A673 (cell line): ENCODE results near the gene JMJD1C.

Experiments used
- EZH2 ChIP-seq: fragments of 200-600 bp; sonication (generic); IDR thresholded peaks from 2 replicates; pipeline ENCODE4 v1.6.1; 2017; ENCODE audit warnings: borderline replicate concordance, low read depth, mild to moderate bottlenecking, mixed read lengths, antibody characterized with exemption, low read length; ENCODE audit not compliant: poor library complexity, severe bottlenecking
- TF ChIP-seq, protein P1 (sequence below): fragments of 300-800, 200-600 bp; sonication (generic); conservative IDR thresholded peaks from 2 replicates; pipeline ENCODE4 v1.5.1; 2017; ENCODE audit warnings: low read depth, mild to moderate bottlenecking, antibody characterized with exemption, low read length, moderate library complexity, mixed read lengths

- TF ChIP-seq, protein P1, sequence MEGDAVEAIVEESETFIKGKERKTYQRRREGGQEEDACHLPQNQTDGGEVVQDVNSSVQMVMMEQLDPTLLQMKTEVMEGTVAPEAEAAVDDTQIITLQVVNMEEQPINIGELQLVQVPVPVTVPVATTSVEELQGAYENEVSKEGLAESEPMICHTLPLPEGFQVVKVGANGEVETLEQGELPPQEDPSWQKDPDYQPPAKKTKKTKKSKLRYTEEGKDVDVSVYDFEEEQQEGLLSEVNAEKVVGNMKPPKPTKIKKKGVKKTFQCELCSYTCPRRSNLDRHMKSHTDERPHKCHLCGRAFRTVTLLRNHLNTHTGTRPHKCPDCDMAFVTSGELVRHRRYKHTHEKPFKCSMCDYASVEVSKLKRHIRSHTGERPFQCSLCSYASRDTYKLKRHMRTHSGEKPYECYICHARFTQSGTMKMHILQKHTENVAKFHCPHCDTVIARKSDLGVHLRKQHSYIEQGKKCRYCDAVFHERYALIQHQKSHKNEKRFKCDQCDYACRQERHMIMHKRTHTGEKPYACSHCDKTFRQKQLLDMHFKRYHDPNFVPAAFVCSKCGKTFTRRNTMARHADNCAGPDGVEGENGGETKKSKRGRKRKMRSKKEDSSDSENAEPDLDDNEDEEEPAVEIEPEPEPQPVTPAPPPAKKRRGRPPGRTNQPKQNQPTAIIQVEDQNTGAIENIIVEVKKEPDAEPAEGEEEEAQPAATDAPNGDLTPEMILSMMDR = no peak
- TF ChIP-seq EZH2 = no peak
Measured at GRCh38 chr10:63123727-63124362, 341.9 kb downstream of the JMJD1C start.
